Heart left ventricle (tissue), 16 donors: ENCODE data around the gene DIP2C. TPM values are rescaled to one million over a fixed set of nuclear protein-coding genes. Genes with fewer than 3 reads are reported as not detected.

Experiments
- ATAC-seq, 4 donors: fragments of 200-7000 bp; cut with Tn5 transposase; one replicate each; pipeline ENCODE4 v1.9.1; 2020 to 2022; ENCODE audit warnings: moderate library complexity in 4 of 4, mild to moderate bottlenecking in 3 of 4, moderate number of reproducible peaks in 1 of 4
- DNase-seq, 5 donors: peaks; one replicate each; pipeline ENCODE4 v3.0.0-alpha.2; 2020
- H3K27ac ChIP-seq, 12 donors: fragments of 200-600 bp; sonication (generic) in 4 of 12; one replicate each; pipeline versions ENCODE4 v1.5.0 to v1.8.0; 2016 to 2022; ENCODE audit warnings: mild to moderate bottlenecking in 2 of 12
- H3K27me3 ChIP-seq, 9 donors: fragments of 200-600 bp; sonication (generic) in 2 of 9; one replicate each; pipeline versions ENCODE4 v1.5.1 to v1.8.0; 2016 to 2022; ENCODE audit warnings: mild to moderate bottlenecking in 3 of 9
- H3K36me3 ChIP-seq, 9 donors: fragments of 200-600 bp; sonication (generic) in 2 of 9; one replicate each; pipeline versions ENCODE4 v1.5.0 to v1.8.0; 2018 to 2022; ENCODE audit warnings: mild to moderate bottlenecking in 2 of 9
- H3K4me1 ChIP-seq, 12 donors: fragments of 200-600 bp; sonication (generic) in 4 of 12; one replicate each; pipeline versions ENCODE4 v1.5.0 to v1.8.0; 2016 to 2022; ENCODE audit warnings: mild to moderate bottlenecking in 3 of 12
- H3K4me3 ChIP-seq, 12 donors: fragments of 200-600 bp; sonication (generic) in 4 of 12; one replicate each; pipeline versions ENCODE4 v1.5.0 to v1.8.0; 2017 to 2022; ENCODE audit warnings: mild to moderate bottlenecking in 9 of 12, moderate library complexity in 4 of 12
- H3K9me3 ChIP-seq, 12 donors: fragments of 200-600 bp; sonication (generic) in 4 of 12; one replicate each; pipeline versions ENCODE4 v1.5.0 to v1.8.0; 2016 to 2022; ENCODE audit warnings: mild to moderate bottlenecking in 1 of 12
- POLR2A ChIP-seq, 2 donors: fragments of 450-650 bp; IDR thresholded peaks; one replicate each; pipeline ENCODE4 v1.6.1; 2017; ENCODE audit warnings: antibody characterized with exemption in 2 of 2, mild to moderate bottlenecking in 2 of 2, moderate library complexity in 2 of 2
- WGBS, 4 donors: extraction: QIAGEN DNeasy Blood & Tissue Kit in 2 of 4; methylation state at CpG; one replicate each; pipeline versions ENCODE4 v1.1.5 to v1.1.7; 2013 to 2018; 5-methylcytosine and 5-hydroxymethylcytosine counted together
- intact Hi-C, 10 donors: fragments of 100-400 bp; cut with DNase I; formaldehyde crosslinking; loops; one replicate each; pipeline versions ENCODE4 v1.11.1 to v1.14.2; 2022
- polyA plus RNA-seq, 2 donors: library from polyadenylated mRNA; stranded (reverse); fragments of 200-250 nt; gene quantifications; one replicate each; pipeline ENCODE4 v1.2.3, GENCODE V29; 2013
- total RNA-seq, 9 donors: library from RNA; depleted of rRNA in 2 of 9; stranded (reverse); fragments of >200 nt in 2 of 9; fragmentation: NEBNext Ultra II Directional in 3 of 9; extraction: Animal tissue kit (Norgen Biotek cat#: 25700) in 3 of 9; gene quantifications; one replicate each; pipeline versions ENCODE4 v1.1.0 to v1.2.4, GENCODE V29; 2016 to 2023
- TF ChIP-seq, protein P1 (sequence below), 12 donors: fragments of 200-600 bp; sonication (generic) in 4 of 12; IDR thresholded peaks; one replicate each; pipeline versions ENCODE4 v1.5.0 to v1.8.0; 2018 to 2022; ENCODE audit warnings: antibody characterized with exemption in 12 of 12, mild to moderate bottlenecking in 5 of 12
- donor health status: ischemic (EF 13 %, LVEDD 7.1; RV severe dilation, severe dysfunction).
- donor health status: healthy with polysubstance abuse.
- donor health status: DM: no; HTN: yes; CAD: no.
- donor health status: DM: no; HTN: no; CAD: no.
- donor health status: ischemic (EF 25% LVEDD 6.9; RV normal size, moderate dysfunction).
- donor health status: ischemic (EF 25% LVEDD 5.7; RV mildly dilated, moderate dysfunction).
- donor health status: healthy.
- donor health status: DM: yes; HTN: yes; CAD: no.
- donor health status: ischemic (EF 35%, LVEDD 5.7; RV mildly dilated, moderate dysfunction).
- donor health status: nonischemic (EF 11% LVEDD 7.7; RV severe dilation, severe dysfunction).
- donor health status: DM: yes; HTN: yes; CAD: no.
- donor health status: PGD.
- donor health status: ischemic (EF 29% LVEDD 5.4; RV normal size, mild dysfunction).
- donor health status: nonischemic (EF 23%, LVEDD 6.1; RV moderate dilation, normal function).

Gene DIP2C
- total and polyA plus RNA-seq, 11 donors = 7.4 to 43.1 (median 28.5) TPM

GRCh38 chr10:418226-418625 lies 271.2 kb downstream of the DIP2C start:
- H3K4me1 ChIP-seq = no peaks in the 10 kb centered on the region
- H3K27me3 ChIP-seq = no peaks in the 10 kb centered on the region
- intact Hi-C loops = no loop called here
- ATAC-seq (no peak), DNase-seq (no peak)
- peaks cover 0 to 73% (median 46%) of the 10 kb centered on the region in 9 donors for H3K36me3 ChIP-seq
- no peak overlapping the region for H3K4me3 ChIP-seq
- no peak overlapping the region for H3K27ac ChIP-seq
- TF ChIP-seq, protein P1, sequence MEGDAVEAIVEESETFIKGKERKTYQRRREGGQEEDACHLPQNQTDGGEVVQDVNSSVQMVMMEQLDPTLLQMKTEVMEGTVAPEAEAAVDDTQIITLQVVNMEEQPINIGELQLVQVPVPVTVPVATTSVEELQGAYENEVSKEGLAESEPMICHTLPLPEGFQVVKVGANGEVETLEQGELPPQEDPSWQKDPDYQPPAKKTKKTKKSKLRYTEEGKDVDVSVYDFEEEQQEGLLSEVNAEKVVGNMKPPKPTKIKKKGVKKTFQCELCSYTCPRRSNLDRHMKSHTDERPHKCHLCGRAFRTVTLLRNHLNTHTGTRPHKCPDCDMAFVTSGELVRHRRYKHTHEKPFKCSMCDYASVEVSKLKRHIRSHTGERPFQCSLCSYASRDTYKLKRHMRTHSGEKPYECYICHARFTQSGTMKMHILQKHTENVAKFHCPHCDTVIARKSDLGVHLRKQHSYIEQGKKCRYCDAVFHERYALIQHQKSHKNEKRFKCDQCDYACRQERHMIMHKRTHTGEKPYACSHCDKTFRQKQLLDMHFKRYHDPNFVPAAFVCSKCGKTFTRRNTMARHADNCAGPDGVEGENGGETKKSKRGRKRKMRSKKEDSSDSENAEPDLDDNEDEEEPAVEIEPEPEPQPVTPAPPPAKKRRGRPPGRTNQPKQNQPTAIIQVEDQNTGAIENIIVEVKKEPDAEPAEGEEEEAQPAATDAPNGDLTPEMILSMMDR (IDR thresholded peaks at IDR 0.05) = no peak
- no peak for TF ChIP-seq POLR2A (IDR thresholded peaks at IDR 0.05)
- WGBS, 4 donors = 88 to 92% (median 91%) methylated on average over 14 to 15 of the region's 15 CpGs
- H3K9me3 ChIP-seq = no peaks in the 10 kb centered on the region

GRCh38 chr10:416091-416515 lies 273.4 kb downstream of the DIP2C start:
- H3K4me1 ChIP-seq = no peaks in the 10 kb centered on the region
- no peaks in the 10 kb centered on the region for H3K9me3 ChIP-seq
- no peak overlapping the region for H3K27ac ChIP-seq
- intact Hi-C loops = no loop called here
- no peak for TF ChIP-seq POLR2A (IDR thresholded peaks at IDR 0.05)
- TF ChIP-seq, protein P1 (IDR thresholded peaks at IDR 0.05) = no peak
- H3K36me3 ChIP-seq = peaks cover 0 to 73% (median 39%) of the 10 kb centered on the region in 9 donors
- H3K4me3 ChIP-seq = no peak overlapping the region
- DNase-seq (no peak), ATAC-seq (no peak)
- 85 to 90% (median 88%) methylated on average over 12 to 13 of the region's 13 CpGs for WGBS, 4 donors
- H3K27me3 ChIP-seq = no peaks in the 10 kb centered on the region

- ATAC-seq = no peak
- Histone ChIP-seq H3K27me3 (no peaks in the 10 kb centered on the region), H3K36me3 (peaks cover 0 to 71% (median 22%) of the 10 kb centered on the region in 9 donors), H3K4me3 (no peak overlapping the region), H3K9me3 (no peaks in the 10 kb centered on the region), H3K27ac (no peak overlapping the region), H3K4me1 (peaks cover 0 to 12% (median 0%) of the 10 kb centered on the region in 12 donors)
- TF ChIP-seq POLR2A (IDR thresholded peaks at IDR 0.05) = no peak
- TF ChIP-seq, protein P1 (IDR thresholded peaks at IDR 0.05) = no peak
- intact Hi-C loops = no loop called here
- no peak for DNase-seq
- WGBS, 4 donors = 85 to 90% (median 86%) methylated on average over 26 of the region's 26 CpGs
Observed at GRCh38 chr10:413662-414071, 275.8 kb downstream of the DIP2C start.

GRCh38 chr10:412109-412508 lies 277.4 kb downstream of the DIP2C start:
- DNase-seq = no peak
- intact Hi-C loops = no loop called here
- 68 to 89% (median 73%) methylated on average over 10 of the region's 10 CpGs for WGBS, 4 donors
- Histone ChIP-seq H3K36me3 (peaks cover 0 to 80% (median 31%) of the 10 kb centered on the region in 9 donors), H3K4me3 (no peak overlapping the region), H3K9me3 (no peaks in the 10 kb centered on the region), H3K27ac (no peak overlapping the region), H3K4me1 (peaks cover 0 to 12% (median 0%) of the 10 kb centered on the region in 12 donors), H3K27me3 (no peaks in the 10 kb centered on the region)
- peak in 1 of 4 donors; percentile 23 for ATAC-seq
- TF ChIP-seq POLR2A (IDR thresholded peaks at IDR 0.05) = no peak
- TF ChIP-seq, protein P1 (IDR thresholded peaks at IDR 0.05) = no peak
